WTC11 (cell line): ENCODE results near the gene PI4K2A.

Experiments used
- CBFB ChIP-seq: sonication (generic); formaldehyde crosslinking; IDR thresholded peaks from 2 replicates; pipeline ENCODE4 v1.8.1; 2022; ENCODE audit warnings: mild to moderate bottlenecking, low read depth, missing genetic modification reagents
- CTCF ChIP-seq: fragments of 200-600 bp; IDR thresholded peaks from 2 replicates; pipeline ENCODE4 v1.8.0; 2022; ENCODE audit warnings: antibody characterized with exemption
- ESRRA ChIP-seq: sonication (generic); formaldehyde crosslinking; IDR thresholded peaks from 2 replicates; pipeline ENCODE4 v1.8.1; 2022; ENCODE audit warnings: mild to moderate bottlenecking, missing genetic modification reagents, borderline replicate concordance
- GABPB1 ChIP-seq: sonication (generic); formaldehyde crosslinking; IDR thresholded peaks from 2 replicates; pipeline ENCODE4 v1.8.1; 2023; ENCODE audit warnings: mild to moderate bottlenecking, missing genetic modification reagents
- NFYB ChIP-seq: sonication (generic); formaldehyde crosslinking; conservative IDR thresholded peaks from 2 replicates; pipeline ENCODE4 v1.8.0; 2022; ENCODE audit warnings: low read depth, missing genetic modification reagents
- ZNF121 ChIP-seq: sonication (generic); formaldehyde crosslinking; IDR thresholded peaks from 2 replicates; pipeline ENCODE4 v1.8.0; 2023; ENCODE audit warnings: missing genetic modification reagents
- ZNF232 ChIP-seq: sonication (generic); formaldehyde crosslinking; IDR thresholded peaks from 2 replicates; pipeline ENCODE4 v1.8.0; 2022; ENCODE audit warnings: mild to moderate bottlenecking, missing genetic modification reagents
- ZNF416 ChIP-seq: fragments of 250-450 bp; sonication (Bioruptor Pico); IDR thresholded peaks from 2 replicates; pipeline ENCODE4 v1.9.0; 2021; ENCODE audit warnings: mild to moderate bottlenecking, inconsistent platforms

GRCh38 chr10:97640868-97641811 is 669 bp downstream of the PI4K2A start:
- TF ChIP-seq CTCF, result no peak
- TF ChIP-seq ZNF232 (CRISPR knock-in tag), result no peak
- no peak for TF ChIP-seq CBFB (CRISPR knock-in tag)
- TF ChIP-seq GABPB1 (CRISPR knock-in tag), result no peak
- TF ChIP-seq ZNF416, result no peak
- 0 out of 2 replicates have a peak, but pooled peaks have one; percentile 30 for TF ChIP-seq ESRRA (CRISPR knock-in tag)
- no peak for TF ChIP-seq NFYB (CRISPR knock-in tag)
- TF ChIP-seq ZNF121, result no peak
